Testis (tissue), 2 donors: ENCODE results near the gene CCDC201.

Experiments
- CTCF ChIP-seq, 3 experiments: fragments of 450-650 bp in 2 of 3; fragments of 200-600 bp in 1 of 3; sonication (generic) in 1 of 3; IDR thresholded peaks; one replicate each; pipeline ENCODE4 v1.5.1; 2016 to 2019; ENCODE audit warnings: antibody characterized with exemption in 3 of 3, mild to moderate bottlenecking in 2 of 3, moderate library complexity in 1 of 3
- POLR2A ChIP-seq: fragments of 450-650 bp; IDR thresholded peaks from one replicate; pipeline ENCODE4 v1.6.1; 2017; ENCODE audit warnings: antibody characterized with exemption, mild to moderate bottlenecking, moderate library complexity

- TF ChIP-seq CTCF (IDR thresholded peaks at IDR 0.05) = no peak
- TF ChIP-seq POLR2A = no peak
Measured at GRCh38 chr7:45897042-45897690, 24.3 kb upstream of the CCDC201 start.
